ENCODE measurements around the gene RPS15. TPM values are rescaled to one million over a fixed set of nuclear protein-coding genes. Genes with fewer than 3 reads are reported as not detected.

RPS15 gene
- total RNA-seq, 2 donors from 2014 or later: 2,008 to 2,166 TPM

- TF ChIP-seq POLR2A (IDR thresholded peaks at IDR 0.05) (no peak), CTCF (IDR thresholded peaks at IDR 0.05) (no peak)
- Histone ChIP-seq H3K9me3 (no peaks in the 10 kb centered on the region), H3K4me1 (peaks cover 81% of the 10 kb centered on the region), H3K4me3 (no peak overlapping the region), H3K27ac (no peak overlapping the region), H3K27me3 (peaks cover 0 to 60% of the 10 kb centered on the region in 2 donors), H3K36me3 (replicated peaks in 1 of 2; ENCODE audit: insufficient read depth in 1 of 2, low read depth in 2 of 2) (no peaks in the 10 kb centered on the region)
- WGBS, 2 donors: 1% methylated on average over 23 of the region's 47 CpGs; no CpG with 5 or more reads in 1 of the 2 donors
- ATAC-seq: peak; percentile 16
- intact Hi-C loops (cut with DNase I): no loop called here
- DNase-seq: peak in 2 of 4 donors; percentile 45 to 48
These were observed 30.6 kb downstream of the RPS15 start for GRCh38 chr19:1468821-1469254.

- Histone ChIP-seq H3K27me3 (peaks cover 0 to 60% of the 10 kb centered on the region in 2 donors), H3K4me1 (peaks cover 81% of the 10 kb centered on the region), H3K27ac (no peak overlapping the region), H3K4me3 (no peak overlapping the region), H3K9me3 (no peaks in the 10 kb centered on the region), H3K36me3 (replicated peaks in 1 of 2; ENCODE audit: insufficient read depth in 1 of 2, low read depth in 2 of 2) (no peaks in the 10 kb centered on the region)
- peak in 1 of 4 donors; percentile 28 for DNase-seq
- no peak for TF ChIP-seq CTCF (IDR thresholded peaks at IDR 0.05)
- intact Hi-C loops (cut with DNase I): no loop called here
- peak; percentile 15 for ATAC-seq
- 2% methylated on average over 91 of the region's 117 CpGs; no CpG with 5 or more reads in 1 of the 2 donors for WGBS, 2 donors
These were observed 31.3 kb downstream of the RPS15 start for GRCh38 chr19:1469255-1470054.

GRCh38 chr19:1470055-1470304, 31.8 kb downstream of the RPS15 start:
- Histone ChIP-seq H3K9me3 (no peaks in the 10 kb centered on the region), H3K4me1 (peaks cover 81% of the 10 kb centered on the region), H3K27ac (no peak overlapping the region), H3K4me3 (no peak overlapping the region), H3K27me3 (peaks cover 0 to 60% of the 10 kb centered on the region in 2 donors), H3K36me3 (replicated peaks in 1 of 2; ENCODE audit: insufficient read depth in 1 of 2, low read depth in 2 of 2) (no peaks in the 10 kb centered on the region)
- 7% methylated on average over 15 of the region's 22 CpGs; no CpG with 5 or more reads in 1 of the 2 donors for WGBS, 2 donors
- no peak for DNase-seq
- ATAC-seq: no peak
- intact Hi-C loops (cut with DNase I): no loop called here
- TF ChIP-seq CTCF (IDR thresholded peaks at IDR 0.05) (no peak), POLR2A (IDR thresholded peaks at IDR 0.05) (no peak)

- intact Hi-C loops (cut with DNase I): no loop called here
- DNase-seq: peak in 1 of 4 donors; percentile 60
These were observed 32.3 kb downstream of the RPS15 start for GRCh38 chr19:1470305-1471009.

More at GRCh38 chr19:1470305-1471009, 32.3 kb downstream of the RPS15 start:
- peak; percentile 14 for ATAC-seq
- Histone ChIP-seq H3K4me3 (no peak overlapping the region), H3K4me1 (peaks cover 76% of the 10 kb centered on the region), H3K36me3 (replicated peaks in 1 of 2; ENCODE audit: insufficient read depth in 1 of 2, low read depth in 2 of 2) (no peaks in the 10 kb centered on the region), H3K9me3 (no peaks in the 10 kb centered on the region), H3K27me3 (peaks cover 0 to 60% of the 10 kb centered on the region in 2 donors), H3K27ac (no peak overlapping the region)
- WGBS, 2 donors: 0% methylated on average over 51 of the region's 67 CpGs; no CpG with 5 or more reads in 1 of the 2 donors
- TF ChIP-seq CTCF (IDR thresholded peaks at IDR 0.05) (no peak), POLR2A (IDR thresholded peaks at IDR 0.05) (no peak)

All from body of pancreas (tissue), 4 donors.